Stomach (tissue), 9 donors: ENCODE measurements around the gene RNF213. TPM values are rescaled to one million over a fixed set of nuclear protein-coding genes. Genes with fewer than 3 reads are reported as not detected.

ENCODE experiments used
- DNase-seq, 2 donors: peaks; one replicate each; pipeline versions ENCODE4 v3.0.0 to v3.0.0-alpha.2; 2013 to 2019
- H3K27ac ChIP-seq, 5 donors: fragments of 200-600 bp in 4 of 5; sonication (generic) in 4 of 5; one replicate each; pipeline ENCODE4 v1.5.1; 2013 to 2019; ENCODE audit warnings: mild to moderate bottlenecking in 1 of 5, moderate library complexity in 1 of 5
- H3K27me3 ChIP-seq, 3 donors: fragments of 200-600 bp; sonication (generic); one replicate each; pipeline ENCODE4 v1.5.1; 2017 to 2019; ENCODE audit warnings: mixed run types in 1 of 3
- H3K36me3 ChIP-seq, 4 donors: fragments of 200-600 bp; sonication (generic); 1 replicate in 3 of 4; 2 replicates in 1 of 4; pipeline ENCODE4 v1.5.1; 2016 to 2019
- H3K4me1 ChIP-seq, 4 donors: fragments of 200-600 bp; sonication (generic); one replicate each; pipeline ENCODE4 v1.5.1; 2016 to 2019
- H3K4me3 ChIP-seq, 4 donors: fragments of 200-600 bp; sonication (generic) in 3 of 4; one replicate each; pipeline ENCODE4 v1.5.1; 2016 to 2019; ENCODE audit warnings: mild to moderate bottlenecking in 1 of 4
- H3K9me3 ChIP-seq, 4 donors: fragments of 200-600 bp; sonication (generic); one replicate each; pipeline ENCODE4 v1.5.1; 2016 to 2019
- EP300 ChIP-seq: sonication (generic); formaldehyde crosslinking; IDR thresholded peaks from one replicate; pipeline ENCODE4 v1.6.1; 2017; ENCODE audit warnings: antibody characterized with exemption
- POLR2A ChIP-seq, 4 donors: fragments of 450-650 bp; IDR thresholded peaks; one replicate each; pipeline ENCODE4 v1.6.1; 2016; ENCODE audit warnings: antibody characterized with exemption in 4 of 4, control low read depth in 2 of 4, mild to moderate bottlenecking in 1 of 4, moderate library complexity in 1 of 4
- POLR2AphosphoS5 ChIP-seq, 3 donors: sonication (generic); formaldehyde crosslinking; IDR thresholded peaks; one replicate each; pipeline ENCODE4 v1.6.1; 2016; ENCODE audit warnings: antibody characterized with exemption in 3 of 3
- WGBS, 5 donors: extraction: QIAGEN DNeasy Blood & Tissue Kit in 3 of 5; methylation state at CpG; one replicate each; pipeline versions ENCODE4 v1.1.5 to v1.1.7; 2013 to 2018; 5-methylcytosine and 5-hydroxymethylcytosine counted together
- intact Hi-C: fragments of 100-400 bp; cut with DNase I; formaldehyde crosslinking; loops from one replicate; pipeline ENCODE4 v1.15.1; 2023; ENCODE audit warnings: low total_unique reads
- polyA plus RNA-seq, 3 donors: library from polyadenylated mRNA; stranded (reverse); fragments of 200-250 nt; gene quantifications; one replicate each; pipeline ENCODE4 v1.2.3, GENCODE V29; 2013
- total RNA-seq, 5 donors: library from RNA; depleted of rRNA; stranded (reverse); fragments of >200 nt; gene quantifications; one replicate each; pipeline versions ENCODE4 v1.1.0 to v1.2.3, GENCODE V29; 2014 to 2016
- TF ChIP-seq, protein P1 (sequence below), 7 experiments: fragments of 450-650 bp in 4 of 7; fragments of 200-600 bp in 3 of 7; sonication (generic) in 3 of 7; IDR thresholded peaks; one replicate each; pipeline ENCODE4 v1.5.1; 2016 to 2019; ENCODE audit warnings: antibody characterized with exemption in 7 of 7, control low read depth in 2 of 7, mild to moderate bottlenecking in 1 of 7
- donor health status: healthy with polysubstance abuse.
- donor health status: Bipolar disorder and iron deficiency.
- donor health status: healthy.

The RNF213 gene
- total and polyA plus RNA-seq, 8 donors, result 12.3 to 358 (median 138) TPM

DNA sequence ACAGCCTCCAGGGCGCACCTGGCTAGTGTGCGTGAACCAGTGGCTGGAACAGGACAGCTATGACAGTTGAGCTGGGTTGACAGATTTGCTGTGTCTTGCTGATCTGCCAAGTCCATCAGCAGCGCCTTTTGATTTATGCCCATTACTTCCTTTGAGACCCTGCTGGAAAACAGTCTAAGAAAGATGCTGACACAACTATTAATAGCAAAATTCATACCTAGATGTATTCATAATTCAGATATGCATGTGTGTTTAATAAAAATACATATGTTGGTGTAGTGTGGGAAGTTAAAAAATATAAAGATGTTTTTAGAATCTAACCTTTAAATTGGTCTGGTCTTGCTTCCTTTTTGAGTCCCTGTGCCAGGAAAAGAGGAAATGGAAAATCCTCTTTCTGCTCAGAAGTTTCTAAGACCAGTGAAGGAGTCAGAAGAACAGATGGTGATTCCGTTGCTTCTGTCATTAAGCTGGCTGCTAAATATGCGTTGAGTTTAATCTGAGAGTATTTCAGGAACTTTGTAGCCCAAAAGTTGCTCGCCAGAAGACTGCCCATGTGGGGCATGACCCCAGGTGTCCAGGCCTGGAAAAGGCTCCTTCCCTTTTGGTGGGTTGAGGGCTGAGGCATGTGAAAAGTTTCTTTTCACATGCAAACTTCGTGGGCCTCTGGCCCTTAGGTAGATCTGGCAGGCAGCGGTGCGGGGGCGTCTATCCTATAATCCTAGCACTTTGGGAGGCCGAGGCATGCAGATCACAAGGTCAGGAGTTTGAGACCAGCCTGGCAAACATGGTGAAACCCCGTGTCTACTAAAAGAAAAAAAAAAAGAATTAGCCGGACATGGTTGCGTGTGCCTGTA lies 114.3 kb downstream of the RNF213 start:
- Histone ChIP-seq H3K4me1 (no peaks in the 10 kb centered on the region), H3K9me3 (no peaks in the 10 kb centered on the region), H3K27ac (no peak overlapping the region), H3K36me3 (peaks cover 91 to 100% (median 100%) of the 10 kb centered on the region in 4 donors), H3K27me3 (no peaks in the 10 kb centered on the region), H3K4me3 (no peak overlapping the region)
- DNase-seq, result no peak
- TF ChIP-seq, protein P1, sequence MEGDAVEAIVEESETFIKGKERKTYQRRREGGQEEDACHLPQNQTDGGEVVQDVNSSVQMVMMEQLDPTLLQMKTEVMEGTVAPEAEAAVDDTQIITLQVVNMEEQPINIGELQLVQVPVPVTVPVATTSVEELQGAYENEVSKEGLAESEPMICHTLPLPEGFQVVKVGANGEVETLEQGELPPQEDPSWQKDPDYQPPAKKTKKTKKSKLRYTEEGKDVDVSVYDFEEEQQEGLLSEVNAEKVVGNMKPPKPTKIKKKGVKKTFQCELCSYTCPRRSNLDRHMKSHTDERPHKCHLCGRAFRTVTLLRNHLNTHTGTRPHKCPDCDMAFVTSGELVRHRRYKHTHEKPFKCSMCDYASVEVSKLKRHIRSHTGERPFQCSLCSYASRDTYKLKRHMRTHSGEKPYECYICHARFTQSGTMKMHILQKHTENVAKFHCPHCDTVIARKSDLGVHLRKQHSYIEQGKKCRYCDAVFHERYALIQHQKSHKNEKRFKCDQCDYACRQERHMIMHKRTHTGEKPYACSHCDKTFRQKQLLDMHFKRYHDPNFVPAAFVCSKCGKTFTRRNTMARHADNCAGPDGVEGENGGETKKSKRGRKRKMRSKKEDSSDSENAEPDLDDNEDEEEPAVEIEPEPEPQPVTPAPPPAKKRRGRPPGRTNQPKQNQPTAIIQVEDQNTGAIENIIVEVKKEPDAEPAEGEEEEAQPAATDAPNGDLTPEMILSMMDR (IDR thresholded peaks at IDR 0.05), result no peak
- TF ChIP-seq POLR2AphosphoS5 (IDR thresholded peaks at IDR 0.05), result no peak
- no peak for TF ChIP-seq EP300
- TF ChIP-seq POLR2A (IDR thresholded peaks at IDR 0.05), result no peak
- 73 to 88% (median 84%) methylated on average over 14 of the region's 14 CpGs for WGBS, 5 donors
- intact Hi-C loops, result no loop called here

DNA sequence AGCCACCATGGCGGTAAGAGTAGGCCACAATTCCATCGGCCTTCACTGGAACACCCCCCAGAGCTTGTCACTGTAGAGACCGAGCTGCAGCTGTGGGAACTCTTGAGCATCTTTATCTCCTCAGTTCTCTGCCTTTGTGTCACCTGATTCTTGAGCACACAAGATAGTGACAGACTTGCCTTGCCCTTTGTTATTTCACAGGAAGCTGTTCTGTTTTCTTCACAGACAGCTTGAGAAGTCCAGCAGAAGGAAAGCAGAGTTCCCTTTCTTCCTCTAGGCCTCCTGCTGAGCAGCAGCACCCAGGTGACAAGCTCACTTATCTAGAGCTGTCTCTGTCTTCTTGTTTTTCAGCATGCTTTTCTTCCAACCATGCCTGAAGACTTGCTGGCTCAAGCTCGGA lies 115.9 kb downstream of the RNF213 start:
- TF ChIP-seq, protein P1 (IDR thresholded peaks at IDR 0.05), result no peak
- TF ChIP-seq EP300, result no peak
- TF ChIP-seq POLR2AphosphoS5 (IDR thresholded peaks at IDR 0.05), result no peak
- TF ChIP-seq POLR2A (IDR thresholded peaks at IDR 0.05), result no peak
- intact Hi-C loops, result no loop called here
- Histone ChIP-seq H3K9me3 (no peaks in the 10 kb centered on the region), H3K36me3 (peaks cover 92 to 100% (median 100%) of the 10 kb centered on the region in 4 donors), H3K27ac (no peak overlapping the region), H3K27me3 (no peaks in the 10 kb centered on the region), H3K4me1 (no peaks in the 10 kb centered on the region), H3K4me3 (no peak overlapping the region)
- no peak for DNase-seq
- 79 to 93% (median 85%) methylated on average over 4 of the region's 4 CpGs for WGBS, 5 donors

DNA sequence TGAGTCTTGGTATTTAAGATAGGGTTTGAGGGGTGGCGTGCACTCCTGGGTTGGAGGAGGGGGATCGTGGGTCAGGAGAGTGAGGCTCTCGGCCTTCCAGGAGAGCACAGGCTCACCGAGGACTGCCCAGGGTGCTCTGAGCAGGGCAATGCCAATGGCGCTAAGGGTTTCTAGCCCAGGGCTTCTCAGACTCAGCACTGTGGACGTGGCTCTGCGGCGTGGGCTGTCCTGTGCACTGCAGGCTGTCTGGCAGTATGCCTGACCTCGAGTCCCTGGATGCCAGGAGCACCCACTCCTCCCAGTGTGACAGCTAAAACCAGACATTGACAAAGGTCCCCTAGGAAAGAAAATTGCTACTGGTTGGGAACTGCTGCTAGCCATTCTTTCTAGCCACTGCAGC lies 117.1 kb downstream of the RNF213 start:
- Histone ChIP-seq H3K36me3 (peaks cover 87 to 100% (median 100%) of the 10 kb centered on the region in 4 donors), H3K27me3 (no peaks in the 10 kb centered on the region), H3K4me1 (no peaks in the 10 kb centered on the region), H3K27ac (no peak overlapping the region), H3K4me3 (no peak overlapping the region), H3K9me3 (no peaks in the 10 kb centered on the region)
- TF ChIP-seq EP300, result no peak
- no peak for TF ChIP-seq POLR2AphosphoS5 (IDR thresholded peaks at IDR 0.05)
- TF ChIP-seq, protein P1 (IDR thresholded peaks at IDR 0.05), result no peak
- no peak for TF ChIP-seq POLR2A (IDR thresholded peaks at IDR 0.05)
- WGBS, 5 donors, result 91 to 100% (median 93%) methylated on average over 5 to 9 of the region's 9 CpGs
- intact Hi-C loops, result no loop called here
- DNase-seq, result no peak

DNA sequence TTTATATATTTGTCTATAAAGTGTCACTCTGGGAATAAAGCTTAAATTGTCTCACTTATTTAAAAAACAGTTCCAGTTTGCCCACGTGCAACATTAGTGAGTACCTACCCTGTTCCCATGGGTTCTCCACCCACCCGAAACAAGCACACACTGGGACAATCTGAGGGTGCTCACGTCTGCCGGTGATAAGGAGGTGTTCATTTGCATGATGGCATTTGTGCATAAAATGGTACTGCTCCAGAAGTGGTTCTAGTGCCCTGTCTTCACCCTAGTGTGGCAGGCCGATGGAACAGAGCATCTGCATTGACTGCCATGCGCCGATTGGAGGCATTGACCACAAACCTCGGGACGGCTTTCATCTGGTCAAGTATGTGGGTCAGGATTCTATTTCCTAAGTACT lies 118.7 kb downstream of the RNF213 start:
- no peak for TF ChIP-seq POLR2A (IDR thresholded peaks at IDR 0.05)
- TF ChIP-seq EP300, result no peak
- TF ChIP-seq POLR2AphosphoS5 (IDR thresholded peaks at IDR 0.05), result no peak
- TF ChIP-seq, protein P1 (IDR thresholded peaks at IDR 0.05), result no peak
- Histone ChIP-seq H3K36me3 (peaks cover 89 to 100% (median 100%) of the 10 kb centered on the region in 4 donors), H3K9me3 (no peaks in the 10 kb centered on the region), H3K27ac (no peak overlapping the region), H3K4me1 (no peaks in the 10 kb centered on the region), H3K27me3 (no peaks in the 10 kb centered on the region), H3K4me3 (no peak overlapping the region)
- intact Hi-C loops, result no loop called here
- 84 to 94% (median 88%) methylated on average over 8 to 9 of the region's 9 CpGs for WGBS, 5 donors
- no peak for DNase-seq
